Neural cell (in vitro differentiated cells): ENCODE data around the gene NOC2L. TPM values are rescaled to one million over a fixed set of nuclear protein-coding genes. Genes with fewer than 3 reads are reported as not detected.

Source experiments
- H2AFZ ChIP-seq: fragments of 200-600, 300-800 bp; sonication (generic), shearing (Covaris generic); 2 replicates; pipeline ENCODE4 v1.6.0; 2014; ENCODE audit warnings: low read depth, mild to moderate bottlenecking, antibody characterized with exemption, low read length, moderate library complexity
- H3F3A ChIP-seq: fragments of 200-600 bp; shearing (Covaris generic); 2 replicates; pipeline ENCODE4 v1.6.1; 2016; ENCODE audit warnings: mild to moderate bottlenecking, moderate library complexity, mixed read lengths, antibody characterized with exemption, low read length; ENCODE audit not compliant: insufficient read depth, poor library complexity, severe bottlenecking
- H3K27ac ChIP-seq: fragments of 200-600, 300-800 bp; sonication (generic), shearing (Covaris generic); 2 replicates; pipeline ENCODE4 v1.5.1; 2014; ENCODE audit warnings: mild to moderate bottlenecking, low read length, moderate library complexity
- H3K27me3 ChIP-seq: fragments of 300-800, 200-600 bp; sonication (generic), shearing (Covaris generic); 2 replicates; pipeline ENCODE4 v1.6.0; 2014; ENCODE audit warnings: mild to moderate bottlenecking, low read depth, low read length, moderate library complexity; ENCODE audit not compliant: insufficient read depth
- H3K36me3 ChIP-seq: fragments of 300-800, 200-600 bp; sonication (generic), shearing (Covaris generic); 2 replicates; pipeline ENCODE4 v1.5.1; 2014; ENCODE audit warnings: mild to moderate bottlenecking, antibody characterized with exemption, low read length, moderate library complexity; ENCODE audit not compliant: insufficient read depth
- H3K4me2 ChIP-seq: fragments of 300-800, 200-600 bp; sonication (generic), shearing (Covaris generic); 2 replicates; pipeline ENCODE4 v1.6.0; 2014; ENCODE audit warnings: mild to moderate bottlenecking, low read length
- H3K4me3 ChIP-seq: fragments of 300-800, 200-600 bp; sonication (generic), shearing (Covaris generic); 2 replicates; pipeline ENCODE4 v1.5.1; 2014; ENCODE audit warnings: mild to moderate bottlenecking, low read length, moderate library complexity
- H3K79me2 ChIP-seq: fragments of 200-600 bp; shearing (Covaris generic); replicated peaks from 2 replicates; pipeline ENCODE4 v1.6.0; 2014; ENCODE audit warnings: mild to moderate bottlenecking, low read length, moderate library complexity; ENCODE audit not compliant: insufficient read depth
- H3K9ac ChIP-seq: fragments of 300-800, 200-600 bp; sonication (generic), shearing (Covaris generic); 2 replicates; pipeline ENCODE4 v1.6.1; 2016; ENCODE audit warnings: mild to moderate bottlenecking, low read length, mixed read lengths
- H3K9me2 ChIP-seq: fragments of 200-600 bp; shearing (Covaris generic); 2 replicates; pipeline ENCODE4 v1.6.1; 2016; ENCODE audit warnings: mild to moderate bottlenecking, low read length, mixed read lengths; ENCODE audit not compliant: insufficient read depth
- H3K9me3 ChIP-seq: fragments of 200-600, 300-800 bp; sonication (generic), shearing (Covaris generic); 2 replicates; pipeline ENCODE4 v1.6.1; 2016; ENCODE audit warnings: mild to moderate bottlenecking, mixed run types, low read length, moderate library complexity, mixed read lengths
- H4K20me1 ChIP-seq: fragments of 200-600 bp; shearing (Covaris generic); 2 replicates; pipeline ENCODE4 v1.6.1; 2016; ENCODE audit warnings: mild to moderate bottlenecking, mixed run types; ENCODE audit not compliant: insufficient read depth
- CTCF ChIP-seq: fragments of 450-650 bp; IDR thresholded peaks from 2 replicates; pipeline ENCODE4 v1.5.1; 2014; ENCODE audit warnings: antibody characterized with exemption, mild to moderate bottlenecking, moderate library complexity; ENCODE audit not compliant: poor library complexity, severe bottlenecking
- EP300 ChIP-seq: fragments of 450-650 bp; conservative IDR thresholded peaks from 2 replicates; pipeline ENCODE4 v1.6.1; 2014; ENCODE audit warnings: antibody characterized with exemption, mild to moderate bottlenecking, moderate library complexity; ENCODE audit not compliant: poor library complexity, severe bottlenecking
- EZH2 ChIP-seq: fragments of 200-600, 300-800 bp; shearing (Covaris generic), sonication (generic); IDR thresholded peaks from 2 replicates; pipeline ENCODE4 v1.6.1; 2014; ENCODE audit warnings: antibody characterized with exemption, low read length, borderline replicate concordance, mild to moderate bottlenecking; ENCODE audit not compliant: insufficient read depth, poor library complexity, severe bottlenecking
- MXI1 ChIP-seq: fragments of 450-650 bp; conservative IDR thresholded peaks from 2 replicates; pipeline ENCODE4 v1.6.1; 2014; ENCODE audit warnings: antibody characterized with exemption, mild to moderate bottlenecking; ENCODE audit not compliant: poor library complexity, severe bottlenecking
- POLR2AphosphoS5 ChIP-seq: IDR thresholded peaks from 2 replicates; pipeline ENCODE4 v1.6.1; 2012
- RAD21 ChIP-seq: fragments of 450-650 bp; conservative IDR thresholded peaks from 2 replicates; pipeline ENCODE4 v1.6.1; 2014; ENCODE audit warnings: antibody characterized with exemption, mild to moderate bottlenecking, moderate library complexity
- REST ChIP-seq: IDR thresholded peaks from 2 replicates; pipeline ENCODE4 v1.6.1; 2012; ENCODE audit warnings: borderline replicate concordance
- SMC3 ChIP-seq: fragments of 450-650 bp; conservative IDR thresholded peaks from 2 replicates; pipeline ENCODE4 v1.6.1; 2014; ENCODE audit warnings: antibody characterized with exemption, mild to moderate bottlenecking, moderate library complexity; ENCODE audit not compliant: poor library complexity
- TAF1 ChIP-seq: IDR thresholded peaks from 2 replicates; pipeline ENCODE4 v1.6.1; 2012; ENCODE audit warnings: low read depth
- polyA plus RNA-seq: library from polyadenylated mRNA; depleted of rRNA; stranded (reverse); fragments of >200 nt; gene quantifications from 2 replicates; pipeline ENCODE4 v1.2.3, GENCODE V29; 2014

Gene NOC2L
- polyA plus RNA-seq, 1 donor from 2014 or later = 77.2 TPM

- no peak for TF ChIP-seq MXI1
- no peak for TF ChIP-seq EZH2
- no peak for TF ChIP-seq TAF1
These were observed 47.5 kb upstream of the NOC2L start (continued) for GRCh38 chr1:1006305-1007159.

DNA sequence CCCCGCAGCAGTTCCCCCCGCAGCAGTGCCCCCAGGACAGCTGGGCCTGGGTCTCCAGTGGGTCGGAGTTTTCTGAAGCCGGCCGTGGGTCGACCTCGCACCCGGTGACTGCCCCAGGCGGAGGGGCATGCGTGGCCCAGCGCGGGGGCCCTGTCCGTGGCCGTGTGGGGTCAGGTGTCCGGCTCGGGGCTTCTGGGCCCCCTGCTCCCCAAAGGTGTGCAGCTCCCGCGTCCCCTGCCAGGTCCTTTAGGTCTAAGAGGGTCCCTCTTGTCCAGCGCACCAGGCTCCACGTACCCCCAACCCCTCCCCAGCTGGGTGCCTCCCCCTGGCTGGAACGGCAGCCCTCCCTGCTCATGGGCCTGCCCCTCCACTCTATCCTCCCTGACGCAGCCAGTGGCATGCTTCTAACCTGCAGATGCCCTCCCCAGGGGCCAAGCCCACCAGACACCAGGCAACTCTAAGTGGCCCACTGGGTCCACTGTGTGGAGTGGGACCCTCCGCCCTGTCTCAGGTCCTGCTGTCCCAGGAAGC lies 46.8 kb upstream of the NOC2L start:
- Histone ChIP-seq H3F3A (no peaks in the 10 kb centered on the region), H3K27me3 (no peaks in the 10 kb centered on the region), H3K9ac (no peak overlapping the region), H3K36me3 (no peaks in the 10 kb centered on the region), H3K4me3 (no peak overlapping the region), H3K79me2 (peaks cover 4% of the 10 kb centered on the region), H4K20me1 (no peaks in the 10 kb centered on the region), H3K27ac (no peak overlapping the region), H3K9me2 (no peaks in the 10 kb centered on the region), H3K4me2 (no peak overlapping the region), H3K9me3 (no peaks in the 10 kb centered on the region), H2AFZ (no peak overlapping the region)
- TF ChIP-seq TAF1 (no peak), REST (no peak), SMC3 (no peak), EZH2 (no peak), CTCF (no peak), EP300 (no peak), MXI1 (no peak), POLR2AphosphoS5 (no peak), RAD21 (no peak)
